Measurements from ENCODE around the gene TIMM29.

GRCh38 chr19:10898633-10899032, 30.0 kb upstream of the TIMM29 start:
- TF ChIP-seq, protein P1, sequence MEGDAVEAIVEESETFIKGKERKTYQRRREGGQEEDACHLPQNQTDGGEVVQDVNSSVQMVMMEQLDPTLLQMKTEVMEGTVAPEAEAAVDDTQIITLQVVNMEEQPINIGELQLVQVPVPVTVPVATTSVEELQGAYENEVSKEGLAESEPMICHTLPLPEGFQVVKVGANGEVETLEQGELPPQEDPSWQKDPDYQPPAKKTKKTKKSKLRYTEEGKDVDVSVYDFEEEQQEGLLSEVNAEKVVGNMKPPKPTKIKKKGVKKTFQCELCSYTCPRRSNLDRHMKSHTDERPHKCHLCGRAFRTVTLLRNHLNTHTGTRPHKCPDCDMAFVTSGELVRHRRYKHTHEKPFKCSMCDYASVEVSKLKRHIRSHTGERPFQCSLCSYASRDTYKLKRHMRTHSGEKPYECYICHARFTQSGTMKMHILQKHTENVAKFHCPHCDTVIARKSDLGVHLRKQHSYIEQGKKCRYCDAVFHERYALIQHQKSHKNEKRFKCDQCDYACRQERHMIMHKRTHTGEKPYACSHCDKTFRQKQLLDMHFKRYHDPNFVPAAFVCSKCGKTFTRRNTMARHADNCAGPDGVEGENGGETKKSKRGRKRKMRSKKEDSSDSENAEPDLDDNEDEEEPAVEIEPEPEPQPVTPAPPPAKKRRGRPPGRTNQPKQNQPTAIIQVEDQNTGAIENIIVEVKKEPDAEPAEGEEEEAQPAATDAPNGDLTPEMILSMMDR (IDR thresholded peaks at IDR 0.05) = no peak
- no peak for TF ChIP-seq POLR2A (IDR thresholded peaks at IDR 0.05)

Measured in testis (tissue), 2 donors.